Measurements from ENCODE around the gene LEF1. TPM values are rescaled to one million over a fixed set of nuclear protein-coding genes. Genes with fewer than 3 reads are reported as not detected.
A peak's percentile ranks its signal among the peaks of the same experiment; 100 is the strongest.

The LEF1 gene
- total and polyA plus RNA-seq, 2 donors (not counting 1 experiment from before 2014, with no cell fraction given), result 1.8 to 2.6 TPM

DNA sequence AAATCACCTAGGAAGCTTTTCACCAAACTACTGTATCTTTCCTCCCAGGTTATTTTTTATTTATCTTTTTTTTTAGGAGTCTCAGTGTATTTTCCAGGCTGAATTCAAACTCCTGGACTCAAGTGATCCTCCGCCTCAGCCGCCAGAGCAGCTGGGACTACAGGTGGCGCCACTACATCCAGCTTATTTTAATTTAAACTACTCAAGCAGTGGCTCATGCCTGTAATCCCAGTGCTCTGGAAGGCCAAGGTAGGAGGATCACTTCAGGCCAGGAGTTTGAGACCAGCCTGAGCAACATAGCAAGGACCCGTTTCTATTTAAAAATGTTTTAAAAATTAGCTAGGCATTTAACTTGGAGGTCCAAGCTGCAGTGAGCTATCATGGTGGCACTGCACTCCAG lies 37.8 kb downstream of the LEF1 start:
- H3K4me1 ChIP-seq (ENCODE audit: control insufficient read depth, extremely low read depth, insufficient read depth, low read length), result no peaks in the 10 kb centered on the region
- no peaks in the 10 kb centered on the region for H4K20me1 ChIP-seq (ENCODE audit: control insufficient read depth, extremely low read depth, insufficient read depth, low read length)
- H3K79me2 ChIP-seq (ENCODE audit: control insufficient read depth, insufficient read depth, low read length), result no peaks in the 10 kb centered on the region
- H3K9me3 ChIP-seq (ENCODE audit: control insufficient read depth, insufficient read depth, low read depth, low read length), result no peaks in the 10 kb centered on the region
- H2AFZ ChIP-seq (ENCODE audit: low read length), result no peak overlapping the region
- no peak overlapping the region for H3K4me3 ChIP-seq (replicated peaks in 1 of 4; ENCODE audit: control extremely low read depth in 1 of 4, insufficient read depth in 1 of 4, low read depth in 3 of 4, low read length in 4 of 4)
- H3K9ac ChIP-seq (ENCODE audit: insufficient read depth, low read length), result no peak overlapping the region
- DNase-seq (ENCODE audit: low read depth in 2 of 2), result no peak
- no peak for TF ChIP-seq EZH2 (IDR thresholded peaks at IDR 0.05; ENCODE audit: low read length, missing control alignments)
- TF ChIP-seq, protein P1, sequence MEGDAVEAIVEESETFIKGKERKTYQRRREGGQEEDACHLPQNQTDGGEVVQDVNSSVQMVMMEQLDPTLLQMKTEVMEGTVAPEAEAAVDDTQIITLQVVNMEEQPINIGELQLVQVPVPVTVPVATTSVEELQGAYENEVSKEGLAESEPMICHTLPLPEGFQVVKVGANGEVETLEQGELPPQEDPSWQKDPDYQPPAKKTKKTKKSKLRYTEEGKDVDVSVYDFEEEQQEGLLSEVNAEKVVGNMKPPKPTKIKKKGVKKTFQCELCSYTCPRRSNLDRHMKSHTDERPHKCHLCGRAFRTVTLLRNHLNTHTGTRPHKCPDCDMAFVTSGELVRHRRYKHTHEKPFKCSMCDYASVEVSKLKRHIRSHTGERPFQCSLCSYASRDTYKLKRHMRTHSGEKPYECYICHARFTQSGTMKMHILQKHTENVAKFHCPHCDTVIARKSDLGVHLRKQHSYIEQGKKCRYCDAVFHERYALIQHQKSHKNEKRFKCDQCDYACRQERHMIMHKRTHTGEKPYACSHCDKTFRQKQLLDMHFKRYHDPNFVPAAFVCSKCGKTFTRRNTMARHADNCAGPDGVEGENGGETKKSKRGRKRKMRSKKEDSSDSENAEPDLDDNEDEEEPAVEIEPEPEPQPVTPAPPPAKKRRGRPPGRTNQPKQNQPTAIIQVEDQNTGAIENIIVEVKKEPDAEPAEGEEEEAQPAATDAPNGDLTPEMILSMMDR (conservative IDR thresholded peaks at IDR 0.05 in 1 of 2, IDR thresholded peaks at IDR 0.05 in 1 of 2; ENCODE audit: low read depth in 1 of 2, low read length in 2 of 2), result peak in 1 of 2 donors; percentile 19
- H3K27ac ChIP-seq (ENCODE audit: insufficient read depth, low read length), result no peak overlapping the region
- no peaks in the 10 kb centered on the region for H3K36me3 ChIP-seq (ENCODE audit: control insufficient read depth, insufficient read depth, low read length)
- no peaks in the 10 kb centered on the region for H3K27me3 ChIP-seq (ENCODE audit: control insufficient read depth, insufficient read depth, low read length)
- H3K4me2 ChIP-seq (ENCODE audit: extremely low read depth, insufficient read depth, low read length), result no peak overlapping the region

DNA sequence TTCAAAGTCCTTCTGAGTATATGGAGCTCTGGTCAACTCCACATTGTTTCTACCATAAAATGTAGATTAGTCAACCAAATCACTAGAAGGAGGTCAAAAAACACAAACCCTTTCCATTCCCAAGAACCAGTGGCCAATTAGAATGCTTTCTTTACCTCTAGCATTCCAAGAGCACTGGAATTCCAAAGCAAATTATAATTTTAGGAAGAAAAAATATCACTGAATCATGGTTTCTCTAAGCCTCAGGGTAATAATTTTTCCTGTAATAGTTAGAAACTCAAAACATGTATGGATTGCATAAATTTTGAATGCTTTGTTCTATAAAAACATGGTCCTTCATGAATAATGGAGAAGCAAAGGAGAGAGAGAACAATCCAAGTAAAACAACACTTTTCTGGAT lies 39.5 kb downstream of the LEF1 start:
- Histone ChIP-seq H4K20me1 (ENCODE audit: control insufficient read depth, extremely low read depth, insufficient read depth, low read length) (no peaks in the 10 kb centered on the region), H2AFZ (ENCODE audit: low read length) (no peak overlapping the region), H3K27me3 (ENCODE audit: control insufficient read depth, insufficient read depth, low read length) (no peaks in the 10 kb centered on the region), H3K9ac (ENCODE audit: insufficient read depth, low read length) (no peak overlapping the region), H3K36me3 (ENCODE audit: control insufficient read depth, insufficient read depth, low read length) (no peaks in the 10 kb centered on the region), H3K27ac (ENCODE audit: insufficient read depth, low read length) (no peak overlapping the region), H3K4me3 (replicated peaks in 1 of 4; ENCODE audit: control extremely low read depth in 1 of 4, insufficient read depth in 1 of 4, low read depth in 3 of 4, low read length in 4 of 4) (no peak overlapping the region), H3K9me3 (ENCODE audit: control insufficient read depth, insufficient read depth, low read depth, low read length) (no peaks in the 10 kb centered on the region), H3K4me1 (ENCODE audit: control insufficient read depth, extremely low read depth, insufficient read depth, low read length) (no peaks in the 10 kb centered on the region), H3K4me2 (ENCODE audit: extremely low read depth, insufficient read depth, low read length) (no peak overlapping the region), H3K79me2 (ENCODE audit: control insufficient read depth, insufficient read depth, low read length) (no peaks in the 10 kb centered on the region)
- TF ChIP-seq, protein P1 (conservative IDR thresholded peaks at IDR 0.05 in 1 of 2, IDR thresholded peaks at IDR 0.05 in 1 of 2; ENCODE audit: low read depth in 1 of 2, low read length in 2 of 2), result no peak
- no peak for TF ChIP-seq EZH2 (IDR thresholded peaks at IDR 0.05; ENCODE audit: low read length, missing control alignments)
- DNase-seq (ENCODE audit: low read depth in 2 of 2), result no peak

DNA sequence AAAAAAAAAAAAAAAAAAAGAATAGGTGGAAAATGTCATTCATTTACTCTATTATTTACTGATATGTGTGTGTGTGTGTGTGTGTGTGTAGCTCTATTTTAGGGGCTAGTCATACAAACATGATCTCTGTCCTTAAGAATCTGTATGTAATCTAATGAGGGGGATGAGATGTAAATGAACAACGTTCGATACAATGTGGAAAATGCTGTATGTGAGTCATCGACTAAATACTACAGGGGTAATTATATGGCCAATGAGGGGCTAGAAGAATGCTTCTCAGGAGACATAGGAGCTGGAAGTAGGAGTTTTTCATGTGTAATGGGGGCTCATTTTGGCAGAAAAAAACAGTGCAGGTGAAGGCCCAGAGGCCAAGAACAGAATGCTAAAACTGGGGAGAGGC lies 41.9 kb downstream of the LEF1 start:
- Histone ChIP-seq H3K4me3 (replicated peaks in 1 of 4; ENCODE audit: control extremely low read depth in 1 of 4, insufficient read depth in 1 of 4, low read depth in 3 of 4, low read length in 4 of 4) (no peak overlapping the region), H3K79me2 (ENCODE audit: control insufficient read depth, insufficient read depth, low read length) (no peaks in the 10 kb centered on the region), H3K36me3 (ENCODE audit: control insufficient read depth, insufficient read depth, low read length) (no peaks in the 10 kb centered on the region), H2AFZ (ENCODE audit: low read length) (no peak overlapping the region), H3K9me3 (ENCODE audit: control insufficient read depth, insufficient read depth, low read depth, low read length) (no peaks in the 10 kb centered on the region), H3K4me2 (ENCODE audit: extremely low read depth, insufficient read depth, low read length) (no peak overlapping the region), H3K27me3 (ENCODE audit: control insufficient read depth, insufficient read depth, low read length) (no peaks in the 10 kb centered on the region), H4K20me1 (ENCODE audit: control insufficient read depth, extremely low read depth, insufficient read depth, low read length) (no peaks in the 10 kb centered on the region), H3K27ac (ENCODE audit: insufficient read depth, low read length) (no peak overlapping the region), H3K4me1 (ENCODE audit: control insufficient read depth, extremely low read depth, insufficient read depth, low read length) (no peaks in the 10 kb centered on the region), H3K9ac (ENCODE audit: insufficient read depth, low read length) (no peak overlapping the region)
- TF ChIP-seq, protein P1 (conservative IDR thresholded peaks at IDR 0.05 in 1 of 2, IDR thresholded peaks at IDR 0.05 in 1 of 2; ENCODE audit: low read depth in 1 of 2, low read length in 2 of 2), result no peak
- no peak for TF ChIP-seq EZH2 (IDR thresholded peaks at IDR 0.05; ENCODE audit: low read length, missing control alignments)
- peak in 1 of 2 donors; percentile 22 for DNase-seq (ENCODE audit: low read depth in 2 of 2)
